ENCODE results near the gene MAP3K14. TPM values are rescaled to one million over a fixed set of nuclear protein-coding genes. Genes with fewer than 3 reads are reported as not detected.

Gene MAP3K14
- total and polyA plus RNA-seq, 2 experiments from 2014 or later: 1.3 to 2.9 TPM

DNA sequence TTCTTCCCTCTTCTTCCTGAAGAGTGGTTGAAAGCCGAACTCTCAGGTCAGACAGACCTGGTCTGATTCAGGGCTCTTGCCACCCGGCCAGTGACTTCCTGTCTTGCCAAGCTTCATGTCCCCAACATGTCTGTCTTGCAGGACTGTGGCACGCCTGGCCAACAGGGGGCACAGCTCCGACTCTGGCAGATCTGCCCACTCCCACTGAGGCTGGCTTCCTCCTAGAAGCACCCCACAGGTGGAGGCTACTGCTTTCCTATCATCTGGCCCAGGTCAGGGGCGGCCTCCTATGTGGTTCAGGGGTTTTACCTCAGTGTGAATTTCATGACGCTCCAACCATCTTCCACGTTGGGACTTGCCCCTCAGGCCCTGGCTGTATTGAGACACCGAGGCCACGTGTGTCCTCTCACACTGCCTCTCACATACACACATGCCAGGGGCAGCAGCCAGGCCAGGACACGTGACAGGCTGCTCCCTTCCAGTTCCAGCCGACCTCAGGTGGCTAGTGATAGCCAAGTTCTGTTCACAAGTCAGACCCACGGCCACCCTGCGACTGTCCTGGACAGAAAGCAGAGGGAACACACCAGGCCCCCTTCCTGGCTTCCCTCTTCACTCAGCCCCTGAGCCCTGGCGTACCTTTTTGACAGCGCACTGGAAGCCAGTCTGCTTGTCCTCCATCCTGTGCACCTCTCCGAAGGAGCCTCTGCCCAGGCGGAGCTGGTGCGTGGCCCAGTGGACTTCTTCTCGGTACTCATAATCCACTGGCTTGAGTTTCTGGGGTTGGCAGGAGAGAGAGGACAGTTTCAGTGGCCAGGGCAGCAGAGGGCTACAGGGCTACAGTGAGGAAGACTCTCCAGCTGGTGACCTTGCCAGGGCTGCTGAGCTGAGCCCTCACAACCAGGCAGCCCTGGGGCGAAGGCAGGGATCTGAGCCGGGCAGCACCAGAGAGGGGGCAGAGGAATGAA is 32.4 kb downstream of the MAP3K14 start:
- TF ChIP-seq, protein P1, sequence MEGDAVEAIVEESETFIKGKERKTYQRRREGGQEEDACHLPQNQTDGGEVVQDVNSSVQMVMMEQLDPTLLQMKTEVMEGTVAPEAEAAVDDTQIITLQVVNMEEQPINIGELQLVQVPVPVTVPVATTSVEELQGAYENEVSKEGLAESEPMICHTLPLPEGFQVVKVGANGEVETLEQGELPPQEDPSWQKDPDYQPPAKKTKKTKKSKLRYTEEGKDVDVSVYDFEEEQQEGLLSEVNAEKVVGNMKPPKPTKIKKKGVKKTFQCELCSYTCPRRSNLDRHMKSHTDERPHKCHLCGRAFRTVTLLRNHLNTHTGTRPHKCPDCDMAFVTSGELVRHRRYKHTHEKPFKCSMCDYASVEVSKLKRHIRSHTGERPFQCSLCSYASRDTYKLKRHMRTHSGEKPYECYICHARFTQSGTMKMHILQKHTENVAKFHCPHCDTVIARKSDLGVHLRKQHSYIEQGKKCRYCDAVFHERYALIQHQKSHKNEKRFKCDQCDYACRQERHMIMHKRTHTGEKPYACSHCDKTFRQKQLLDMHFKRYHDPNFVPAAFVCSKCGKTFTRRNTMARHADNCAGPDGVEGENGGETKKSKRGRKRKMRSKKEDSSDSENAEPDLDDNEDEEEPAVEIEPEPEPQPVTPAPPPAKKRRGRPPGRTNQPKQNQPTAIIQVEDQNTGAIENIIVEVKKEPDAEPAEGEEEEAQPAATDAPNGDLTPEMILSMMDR (IDR thresholded peaks at IDR 0.05; ENCODE audit: low read depth, low read length): peak; percentile 20
- DNase-seq (ENCODE audit: low read depth in 1 of 2, low spot score in 1 of 2): no peak
- Histone ChIP-seq H3K4me1 (ENCODE audit: low read depth) (peaks cover 22% of the 10 kb centered on the region), H3K4me3 (no peak overlapping the region), H3K36me3 (peaks cover 5% of the 10 kb centered on the region), H3K9me3 (ENCODE audit: low read depth) (no peaks in the 10 kb centered on the region), H3K27me3 (no peaks in the 10 kb centered on the region), H3K27ac (no peak overlapping the region)

DNA sequence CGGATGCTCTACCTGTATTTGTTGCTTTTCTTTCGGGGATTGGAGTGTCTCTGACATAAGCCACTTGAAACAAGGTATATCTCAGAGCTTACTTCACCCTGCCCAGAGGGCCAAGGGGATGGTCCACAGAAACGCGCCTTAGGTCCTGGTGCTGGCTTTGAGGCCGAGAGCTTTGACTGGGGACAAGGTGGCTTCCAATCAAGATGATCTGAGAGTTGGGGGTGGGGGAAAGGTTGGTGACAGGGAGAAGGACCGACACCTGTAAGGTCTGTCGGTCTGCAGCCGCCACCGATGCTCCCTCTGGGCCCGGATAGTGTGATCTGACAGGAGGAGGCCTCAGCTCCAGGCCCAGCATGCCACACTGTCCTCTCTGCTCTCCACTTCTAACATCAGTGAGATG is 33.1 kb downstream of the MAP3K14 start:
- Histone ChIP-seq H3K27ac (no peak overlapping the region), H3K4me1 (ENCODE audit: low read depth) (peaks cover 14% of the 10 kb centered on the region), H3K9me3 (ENCODE audit: low read depth) (no peaks in the 10 kb centered on the region), H3K36me3 (peaks cover 5% of the 10 kb centered on the region), H3K4me3 (no peak overlapping the region), H3K27me3 (no peaks in the 10 kb centered on the region)
- DNase-seq (ENCODE audit: low read depth in 1 of 2, low spot score in 1 of 2): no peak
- TF ChIP-seq, protein P1 (IDR thresholded peaks at IDR 0.05; ENCODE audit: low read depth, low read length): no peak

GRCh38 chr17:45282683-45283644 is 33.9 kb downstream of the MAP3K14 start:
- Histone ChIP-seq H3K9me3 (ENCODE audit: low read depth) (no peaks in the 10 kb centered on the region), H3K36me3 (peaks cover 5% of the 10 kb centered on the region), H3K4me1 (ENCODE audit: low read depth) (peaks cover 13% of the 10 kb centered on the region), H3K27ac (peak overlapping the region; percentile 44), H3K27me3 (no peaks in the 10 kb centered on the region), H3K4me3 (no peak overlapping the region)
- TF ChIP-seq, protein P1 (IDR thresholded peaks at IDR 0.05; ENCODE audit: low read depth, low read length): no peak
- peak; percentile 32 to 77 for DNase-seq (ENCODE audit: low read depth in 1 of 2, low spot score in 1 of 2)

- Histone ChIP-seq H3K36me3 (peaks cover 5% of the 10 kb centered on the region), H3K27me3 (no peaks in the 10 kb centered on the region), H3K4me3 (no peak overlapping the region), H3K4me1 (ENCODE audit: low read depth) (peaks cover 24% of the 10 kb centered on the region), H3K9me3 (ENCODE audit: low read depth) (no peaks in the 10 kb centered on the region), H3K27ac (no peak overlapping the region)
- no peak for DNase-seq (ENCODE audit: low read depth in 1 of 2, low spot score in 1 of 2)
- TF ChIP-seq, protein P1 (IDR thresholded peaks at IDR 0.05; ENCODE audit: low read depth, low read length): no peak
These were observed 36.9 kb downstream of the MAP3K14 start for GRCh38 chr17:45279898-45280297.

DNA sequence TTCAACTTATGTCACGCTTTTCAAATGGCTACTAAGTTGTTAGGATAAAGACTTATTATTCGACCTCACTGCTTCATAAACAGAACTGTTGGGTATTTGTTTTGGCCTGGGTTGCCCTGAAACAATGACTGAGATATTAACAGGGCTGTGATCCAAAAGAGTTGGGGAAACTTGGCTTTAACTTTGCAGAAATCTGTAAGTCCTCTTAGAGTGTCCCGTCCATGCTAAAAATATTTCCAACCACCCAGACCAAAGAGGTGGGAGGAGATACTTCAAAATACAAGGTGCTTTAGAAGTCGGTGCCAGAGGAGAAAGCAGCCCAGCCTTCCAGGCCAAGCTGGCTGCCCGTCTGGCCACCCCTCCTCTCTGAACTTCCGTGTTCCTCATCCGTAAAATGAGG is 38.8 kb downstream of the MAP3K14 start:
- no peaks in the 10 kb centered on the region for H3K36me3 ChIP-seq
- peak; percentile 42 to 87 for DNase-seq (ENCODE audit: low read depth in 1 of 2, low spot score in 1 of 2)
- TF ChIP-seq, protein P1 (IDR thresholded peaks at IDR 0.05; ENCODE audit: low read depth, low read length): no peak
- no peaks in the 10 kb centered on the region for H3K27me3 ChIP-seq
- H3K27ac ChIP-seq: peak overlapping the region; percentile 50
- H3K4me1 ChIP-seq (ENCODE audit: low read depth): peaks cover 21% of the 10 kb centered on the region
- H3K9me3 ChIP-seq (ENCODE audit: low read depth): no peaks in the 10 kb centered on the region
- no peak overlapping the region for H3K4me3 ChIP-seq

Data from cardiac muscle cell (in vitro differentiated cells and primary cell).